Upper lobe of left lung (tissue), 6 donors: ENCODE measurements around the gene RNU5D-1. TPM values are rescaled to one million over a fixed set of nuclear protein-coding genes. Genes with fewer than 3 reads are reported as not detected.

Experiments used
- ATAC-seq, 2 donors: fragments of 200-7000 bp; cut with Tn5 transposase; one replicate each; pipeline ENCODE4 v1.9.1; 2022; ENCODE audit warnings: mild to moderate bottlenecking in 2 of 2, moderate library complexity in 2 of 2; ENCODE audit not compliant: low FRiP score in 2 of 2
- DNase-seq, 2 donors: peaks; one replicate each; pipeline ENCODE4 v3.0.0-alpha.2; 2019 to 2020
- H3K27ac ChIP-seq, 4 donors: fragments of 200-600 bp; sonication (generic); one replicate each; pipeline ENCODE4 v1.5.1; 2016 to 2019
- H3K27me3 ChIP-seq, 4 donors: fragments of 200-600 bp; sonication (generic); one replicate each; pipeline ENCODE4 v1.5.1; 2017 to 2019
- H3K36me3 ChIP-seq, 4 donors: fragments of 200-600 bp; sonication (generic); one replicate each; pipeline ENCODE4 v1.5.1; 2016 to 2019
- H3K4me1 ChIP-seq, 4 donors: fragments of 200-600 bp; sonication (generic); one replicate each; pipeline ENCODE4 v1.5.1; 2018 to 2019
- H3K4me3 ChIP-seq, 4 donors: fragments of 200-600 bp; sonication (generic); one replicate each; pipeline ENCODE4 v1.5.1; 2017 to 2019; ENCODE audit warnings: mild to moderate bottlenecking in 2 of 4, moderate library complexity in 1 of 4
- H3K9me3 ChIP-seq, 4 donors: fragments of 200-600 bp; sonication (generic); one replicate each; pipeline ENCODE4 v1.5.1; 2018 to 2019
- CTCF ChIP-seq, 6 experiments: fragments of 450-650 bp in 4 of 6; fragments of 200-600 bp in 2 of 6; sonication (generic) in 2 of 6; IDR thresholded peaks; one replicate each; pipeline ENCODE4 v1.5.1; 2016 to 2019; ENCODE audit warnings: antibody characterized with exemption in 6 of 6
- EP300 ChIP-seq, 4 donors: sonication (generic); formaldehyde crosslinking; IDR thresholded peaks; one replicate each; pipeline ENCODE4 v1.5.1; 2017; ENCODE audit warnings: antibody characterized with exemption in 4 of 4, control low read depth in 2 of 4
- POLR2A ChIP-seq, 4 donors: fragments of 450-650 bp; IDR thresholded peaks; one replicate each; pipeline ENCODE4 v1.5.1; 2016 to 2017; ENCODE audit warnings: antibody characterized with exemption in 4 of 4, mild to moderate bottlenecking in 2 of 4
- POLR2AphosphoS5 ChIP-seq, 2 donors: sonication (generic); formaldehyde crosslinking; IDR thresholded peaks; one replicate each; pipeline ENCODE4 v1.5.1; 2017; ENCODE audit warnings: antibody characterized with exemption in 2 of 2
- WGBS, 2 donors: methylation state at CpG; one replicate each; pipeline ENCODE4 v1.1.5; 2017 to 2018; 5-methylcytosine and 5-hydroxymethylcytosine counted together
- total RNA-seq, 6 donors: library from RNA; depleted of rRNA in 4 of 6; stranded (reverse); fragments of >200 nt in 4 of 6; gene quantifications; one replicate each; pipeline versions ENCODE4 v1.1.0 to v1.2.1, GENCODE V29; 2016 to 2021
- donor health status: DM: no; HTN: no; CAD: no; lungs with moderate emphysema.
- donor health status: DM: no; HTN: yes; CAD: no; lungs with severe emphysema.

Gene RNU5D-1
- total RNA-seq, 6 donors from 2014 or later: not detected

- Histone ChIP-seq H3K36me3 (no peaks in the 10 kb centered on the region), H3K27ac (peak overlapping the region in 2 of 4 donors; percentile 46 to 61), H3K4me1 (peaks cover 0 to 6% (median 3%) of the 10 kb centered on the region in 4 donors), H3K4me3 (no peak overlapping the region), H3K9me3 (no peaks in the 10 kb centered on the region), H3K27me3 (no peaks in the 10 kb centered on the region)
- TF ChIP-seq POLR2A (IDR thresholded peaks at IDR 0.05): no peak
- TF ChIP-seq EP300 (IDR thresholded peaks at IDR 0.05): no peak
- no peak for TF ChIP-seq CTCF (IDR thresholded peaks at IDR 0.05)
- TF ChIP-seq POLR2AphosphoS5 (IDR thresholded peaks at IDR 0.05): no peak
- 83 to 84% methylated on average over 3 of the region's 3 CpGs for WGBS, 2 donors
- DNase-seq (no peak), ATAC-seq (no peak)
Measured at GRCh38 chr1:44689447-44689765, 41.6 kb downstream of the RNU5D-1 start.

GRCh38 chr1:44688760-44689446, 42.1 kb downstream of the RNU5D-1 start:
- 69 to 87% methylated on average over 12 of the region's 12 CpGs for WGBS, 2 donors
- Histone ChIP-seq H3K9me3 (no peaks in the 10 kb centered on the region), H3K4me1 (peaks cover 0 to 6% (median 3%) of the 10 kb centered on the region in 4 donors), H3K27me3 (no peaks in the 10 kb centered on the region), H3K27ac (peak overlapping the region in 2 of 4 donors; percentile 46 to 61), H3K36me3 (no peaks in the 10 kb centered on the region), H3K4me3 (no peak overlapping the region)
- DNase-seq: peak in 1 of 2 donors; percentile 69
- TF ChIP-seq CTCF (IDR thresholded peaks at IDR 0.05) (no peak), EP300 (IDR thresholded peaks at IDR 0.05) (no peak), POLR2A (IDR thresholded peaks at IDR 0.05) (no peak), POLR2AphosphoS5 (IDR thresholded peaks at IDR 0.05) (no peak)
- peak in 1 of 2 donors; percentile 28 for ATAC-seq

- ATAC-seq (no peak), DNase-seq (no peak)
- peaks cover 0 to 13% (median 3%) of the 10 kb centered on the region in 4 donors for H3K4me1 ChIP-seq
- 79 to 80% methylated on average over 8 of the region's 8 CpGs for WGBS, 2 donors
- no peak for TF ChIP-seq CTCF (IDR thresholded peaks at IDR 0.05)
- no peak for TF ChIP-seq POLR2A (IDR thresholded peaks at IDR 0.05)
- H3K27ac ChIP-seq: no peak overlapping the region
- H3K9me3 ChIP-seq: no peaks in the 10 kb centered on the region
- no peaks in the 10 kb centered on the region for H3K27me3 ChIP-seq
- no peak overlapping the region for H3K4me3 ChIP-seq
- no peaks in the 10 kb centered on the region for H3K36me3 ChIP-seq
Measured at GRCh38 chr1:44685881-44686280, 45.1 kb downstream of the RNU5D-1 start.

GRCh38 chr1:44685218-44685617, 45.8 kb downstream of the RNU5D-1 start:
- H3K27ac ChIP-seq: no peak overlapping the region
- H3K9me3 ChIP-seq: no peaks in the 10 kb centered on the region
- H3K4me3 ChIP-seq: no peak overlapping the region
- TF ChIP-seq EP300 (IDR thresholded peaks at IDR 0.05) (no peak), CTCF (IDR thresholded peaks at IDR 0.05) (no peak), POLR2A (IDR thresholded peaks at IDR 0.05) (no peak), POLR2AphosphoS5 (IDR thresholded peaks at IDR 0.05) (no peak)
- peaks cover 0 to 13% (median 3%) of the 10 kb centered on the region in 4 donors for H3K4me1 ChIP-seq
- no peaks in the 10 kb centered on the region for H3K27me3 ChIP-seq
- ATAC-seq (no peak), DNase-seq (no peak)
- no peaks in the 10 kb centered on the region for H3K36me3 ChIP-seq
- WGBS, 2 donors: 90% methylated on average over 4 of the region's 4 CpGs

- H3K27ac ChIP-seq: no peak overlapping the region
- no peak for ATAC-seq
- H3K27me3 ChIP-seq: no peaks in the 10 kb centered on the region
- H3K4me1 ChIP-seq: peaks cover 0 to 13% (median 2%) of the 10 kb centered on the region in 4 donors
- no peak overlapping the region for H3K4me3 ChIP-seq
- H3K36me3 ChIP-seq: no peaks in the 10 kb centered on the region
- TF ChIP-seq POLR2AphosphoS5 (IDR thresholded peaks at IDR 0.05) (no peak), EP300 (IDR thresholded peaks at IDR 0.05) (no peak), CTCF (IDR thresholded peaks at IDR 0.05) (no peak), POLR2A (IDR thresholded peaks at IDR 0.05) (no peak)
- no peak for DNase-seq
- no peaks in the 10 kb centered on the region for H3K9me3 ChIP-seq
- 67 to 100% methylated on average over 1 of the region's 1 CpG for WGBS, 2 donors
Measured at GRCh38 chr1:44684525-44684924, 46.4 kb downstream of the RNU5D-1 start.
